Measurements from ENCODE around the gene UPK2. TPM values are rescaled to one million over a fixed set of nuclear protein-coding genes. Genes with fewer than 3 reads are reported as not detected.

The UPK2 gene
- total and polyA plus RNA-seq, 10 donors, result 0.09 to 0.13 TPM; not detected in 8

GRCh38 chr11:118997627-118998387 lies 41.7 kb downstream of the UPK2 start, which contains the start of gene CENATAC:
TSS of gene CENATAC (plus strand) at chr11:118998138. CDS start at chr11:118998198, 60 bp downstream.
- WGBS, 5 donors, result 0 to 1% (median 1%) methylated on average over 32 to 54 of the region's 54 CpGs
- no peaks in the 10 kb centered on the region for H3K9me3 ChIP-seq
- no peaks in the 10 kb centered on the region for H3K27me3 ChIP-seq (replicated peaks in 1 of 7)
- H3K36me3 ChIP-seq, result peaks cover 0 to 39% (median 22%) of the 10 kb centered on the region in 6 donors
- peak within 1 kb of the TSS; percentile 67 to 90 (median 86) for H3K27ac ChIP-seq
- peaks cover 17 to 53% (median 35%) of the 10 kb centered on the region in 6 donors for H3K4me1 ChIP-seq
- peak; percentile 99 for DNase-seq
- TF ChIP-seq CTCF (IDR thresholded peaks at IDR 0.05 in 8 of 11, conservative IDR thresholded peaks at IDR 0.05 in 3 of 11) (peak in 9 of 11 experiments; percentile 1 to 70 (median 44)), POLR2AphosphoS5 (IDR thresholded peaks at IDR 0.05) (peak; percentile 92 to 96 (median 95)), POLR2A (IDR thresholded peaks at IDR 0.05) (peak in 1 of 3 donors; percentile 36)
- H3K4me3 ChIP-seq, result peak within 1 kb of the TSS; percentile 62 to 87 (median 81)
- intact Hi-C loops (cut with DNase I; ENCODE audit: low total_unique reads), result no loop called here

- peaks cover 17 to 53% (median 35%) of the 10 kb centered on the region in 6 donors for H3K4me1 ChIP-seq
- peaks cover 0 to 44% (median 27%) of the 10 kb centered on the region in 6 donors for H3K36me3 ChIP-seq
- TF ChIP-seq CTCF (IDR thresholded peaks at IDR 0.05 in 8 of 11, conservative IDR thresholded peaks at IDR 0.05 in 3 of 11) (no peak), POLR2AphosphoS5 (IDR thresholded peaks at IDR 0.05) (no peak), POLR2A (IDR thresholded peaks at IDR 0.05) (no peak)
- H3K27me3 ChIP-seq (replicated peaks in 1 of 7), result no peaks in the 10 kb centered on the region
- peak overlapping the region; percentile 62 to 87 (median 81) for H3K4me3 ChIP-seq
- H3K9me3 ChIP-seq, result no peaks in the 10 kb centered on the region
- DNase-seq, result no peak
- intact Hi-C loops (cut with DNase I; ENCODE audit: low total_unique reads), result no loop called here
- 3 to 6% (median 4%) methylated on average over 15 to 19 of the region's 19 CpGs for WGBS, 5 donors
- peak overlapping the region; percentile 67 to 90 (median 86) for H3K27ac ChIP-seq
Observed at GRCh38 chr11:118998388-118998717, 42.3 kb downstream of the UPK2 start.

GRCh38 chr11:118998822-118999221 lies 42.7 kb downstream of the UPK2 start:
- 59 to 73% (median 68%) methylated on average over 6 of the region's 6 CpGs for WGBS, 5 donors
- Histone ChIP-seq H3K27me3 (replicated peaks in 1 of 7) (no peaks in the 10 kb centered on the region), H3K27ac (peak overlapping the region in 5 of 8 donors; percentile 80 to 90 (median 89)), H3K4me3 (peak overlapping the region; percentile 62 to 87 (median 81)), H3K36me3 (peaks cover 0 to 49% (median 32%) of the 10 kb centered on the region in 6 donors), H3K4me1 (peaks cover 17 to 53% (median 35%) of the 10 kb centered on the region in 6 donors), H3K9me3 (no peaks in the 10 kb centered on the region)
- TF ChIP-seq CTCF (IDR thresholded peaks at IDR 0.05 in 8 of 11, conservative IDR thresholded peaks at IDR 0.05 in 3 of 11), result no peak
- no peak for TF ChIP-seq POLR2A (IDR thresholded peaks at IDR 0.05)
- TF ChIP-seq POLR2AphosphoS5 (IDR thresholded peaks at IDR 0.05), result no peak
- no peak for DNase-seq
- intact Hi-C loops (cut with DNase I; ENCODE audit: low total_unique reads), result no loop called here

- Histone ChIP-seq H3K4me1 (peaks cover 17 to 53% (median 35%) of the 10 kb centered on the region in 6 donors), H3K27me3 (replicated peaks in 1 of 7) (no peaks in the 10 kb centered on the region), H3K27ac (no peak overlapping the region), H3K9me3 (no peaks in the 10 kb centered on the region), H3K4me3 (no peak overlapping the region), H3K36me3 (peaks cover 0 to 70% (median 41%) of the 10 kb centered on the region in 6 donors)
- intact Hi-C loops (cut with DNase I; ENCODE audit: low total_unique reads), result no loop called here
- no peak for TF ChIP-seq CTCF (IDR thresholded peaks at IDR 0.05 in 8 of 11, conservative IDR thresholded peaks at IDR 0.05 in 3 of 11)
- no peak for TF ChIP-seq POLR2A (IDR thresholded peaks at IDR 0.05)
- no peak for TF ChIP-seq POLR2AphosphoS5 (IDR thresholded peaks at IDR 0.05)
- no peak for DNase-seq
- WGBS, 5 donors, result 54 to 76% (median 69%) methylated on average over 1 of the region's 1 CpG
Observed at GRCh38 chr11:119000906-119001305, 44.8 kb downstream of the UPK2 start.
